ENCODE measurements around the gene POP7. TPM values are rescaled to one million over a fixed set of nuclear protein-coding genes. Genes with fewer than 3 reads are reported as not detected.

Gene POP7
- 43.2 and 51.6 TPM in 2 replicates for total RNA-seq

GRCh38 chr7:100705753-100706671 lies at the start of gene POP7:
TSS of gene POP7 (plus strand) at chr7:100706121. CDS start at chr7:100706831, 710 bp downstream.

GRCh38 chr7:100673302-100673941 lies 32.5 kb upstream of the POP7 start, which contains the start of gene GNB2:
TSS of gene GNB2 (plus strand) at chr7:100673740. CDS start at chr7:100676266, 2,526 bp downstream.

GRCh38 chr7:100694098-100694745 lies 11.7 kb upstream of the POP7 start, which contains the start of gene GIGYF1:
TSS of gene GIGYF1 (minus strand) at chr7:100694250. CDS start at chr7:100688238, 6,012 bp downstream.

GRCh38 chr7:100720279-100720670 lies 14.4 kb downstream of the POP7 start, which contains the start of gene EPO:
TSS of gene EPO (plus strand) at chr7:100720468. CDS start at chr7:100720981, 513 bp downstream.

Other genes starting within 250 kb of the POP7 start
- 0.86 TPM in 1 of 2 replicates, not detected in the other for gene SPACDR, start 241.9 kb upstream of the POP7 start, total RNA-seq
- gene TSC22D4, start 226.9 kb upstream of the POP7 start, total RNA-seq: 48.7 and 55.9 TPM in 2 replicates
- 1.4 and 3.4 TPM in 2 replicates for gene NYAP1, start 222.2 kb upstream of the POP7 start, total RNA-seq
- gene AGFG2, start 166.9 kb upstream of the POP7 start, total RNA-seq: 13.3 and 24.3 TPM in 2 replicates
- gene SAP25, start 132.2 kb upstream of the POP7 start, total RNA-seq: not detected in 2 replicates
- gene LRCH4, start 120.0 kb upstream of the POP7 start, total RNA-seq: 39.8 and 45.4 TPM in 2 replicates
- gene FBXO24, start 119.8 kb upstream of the POP7 start, total RNA-seq: under 0.01 and 0.18 TPM in 2 replicates
- gene PCOLCE, start 103.8 kb upstream of the POP7 start, total RNA-seq: 289 and 397 TPM in 2 replicates
- gene MOSPD3, start 93.6 kb upstream of the POP7 start, total RNA-seq: 14.4 and 15.3 TPM in 2 replicates
- gene TFR2, start 64.6 kb upstream of the POP7 start, total RNA-seq: 0.35 TPM in 1 of 2 replicates, not detected in the other
- gene ACTL6B, start 49.7 kb upstream of the POP7 start, total RNA-seq: not detected in 2 replicates
- 294 and 391 TPM in 2 replicates for gene GNB2, start 32.4 kb upstream of the POP7 start, total RNA-seq
- gene GIGYF1, start 11.9 kb upstream of the POP7 start, total RNA-seq: 10.1 TPM in 2 replicates
- gene EPO, start 14.3 kb downstream of the POP7 start, total RNA-seq: not detected in 2 replicates
- not detected in 2 replicates for gene ZAN, start 27.5 kb downstream of the POP7 start, total RNA-seq
- 33.1 and 53.0 TPM in 2 replicates for gene EPHB4, start 121.4 kb downstream of the POP7 start, total RNA-seq
- 17.2 and 25.7 TPM in 2 replicates for gene SLC12A9, start 146.6 kb downstream of the POP7 start, total RNA-seq
- gene TRIP6, start 161.3 kb downstream of the POP7 start, total RNA-seq: 140 and 172 TPM in 2 replicates
- 60.1 and 105 TPM in 2 replicates for gene SRRT, start 169.0 kb downstream of the POP7 start, total RNA-seq
- 11.2 and 14.7 TPM in 2 replicates for gene UFSP1, start 183.6 kb downstream of the POP7 start, total RNA-seq
- not detected in 2 replicates for gene ACHE, start 189.8 kb downstream of the POP7 start, total RNA-seq
- gene MUC3A, start 243.4 kb downstream of the POP7 start, total RNA-seq: not detected in 2 replicates